Activated CD4-positive, alpha-beta memory T cell treated with anti-CD3 and anti-CD28 coated beads, Interleukin-2, amount 10 ng/mL, durations not matched to agents 7 days and 5 days (primary cell): ENCODE data around the gene CALD1. TPM values are rescaled to one million over a fixed set of nuclear protein-coding genes. Genes with fewer than 3 reads are reported as not detected.

Source experiments
- CTCF ChIA-PET: fragments of 350-600 bp; sonication (Branson Sonifier 250); formaldehyde crosslinking; loops from one replicate; lab custom pipeline; 2021; ENCODE audit warnings: antibody characterized with exemption, inconsistent platforms; lab: Charles Lee
- POLR2A ChIA-PET: fragments of 350-600 bp; sonication (Branson Sonifier 250); formaldehyde crosslinking; loops from one replicate; lab custom pipeline; 2021; ENCODE audit warnings: antibody characterized with exemption; lab: Charles Lee
- DNase-seq: peaks from one replicate; pipeline ENCODE4 v3.0.0-alpha.2; 2020
- H3K27ac Mint-ChIP-seq: one replicate; pipeline ENCODE4 v1.8.0; 2021; ENCODE audit warnings: mild to moderate bottlenecking, mixed read lengths
- H3K27me3 Mint-ChIP-seq: one replicate; pipeline ENCODE4 v1.8.0; 2021; ENCODE audit warnings: mixed read lengths
- H3K36me3 Mint-ChIP-seq: one replicate; pipeline ENCODE4 v1.8.0; 2021; ENCODE audit warnings: low read depth, mixed read lengths
- H3K4me1 Mint-ChIP-seq: one replicate; pipeline ENCODE4 v1.8.0; 2021; ENCODE audit warnings: mixed read lengths
- H3K4me3 Mint-ChIP-seq: one replicate; pipeline ENCODE4 v1.8.0; 2021; ENCODE audit warnings: mild to moderate bottlenecking, mixed read lengths
- H3K9me3 Mint-ChIP-seq: one replicate; pipeline ENCODE4 v1.8.0; 2021; ENCODE audit warnings: mixed read lengths
- total RNA-seq, 2 experiments: library from RNA; stranded (reverse); gene quantifications; one replicate each; pipeline ENCODE4 v1.2.3, GENCODE V29; 2021

The CALD1 gene
- total RNA-seq, 2 experiments from 2014 or later: 0.38 to 0.63 TPM

- Mint-ChIP-seq H3K9me3 (no peaks in the 10 kb centered on the region), H3K27ac (no peak overlapping the region), H3K4me1 (peaks cover 10% of the 10 kb centered on the region), H3K36me3 (no peaks in the 10 kb centered on the region), H3K4me3 (no peak overlapping the region), H3K27me3 (no peaks in the 10 kb centered on the region)
- POLR2A ChIA-PET: no interaction called here
- no peak for DNase-seq
- CTCF ChIA-PET: no interaction called here
Measured at GRCh38 chr7:134903073-134903790, 123.8 kb downstream of the CALD1 start.

- H3K9me3 Mint-ChIP-seq: no peaks in the 10 kb centered on the region
- no peak overlapping the region for H3K4me3 Mint-ChIP-seq
- H3K27me3 Mint-ChIP-seq: no peaks in the 10 kb centered on the region
- H3K27ac Mint-ChIP-seq: no peak overlapping the region
- ChIA-PET POLR2A (no interaction called here), CTCF (no interaction called here)
- H3K36me3 Mint-ChIP-seq: no peaks in the 10 kb centered on the region
- peaks cover 14% of the 10 kb centered on the region for H3K4me1 Mint-ChIP-seq
- DNase-seq: no peak
Measured at GRCh38 chr7:134905375-134905774, 125.9 kb downstream of the CALD1 start.

GRCh38 chr7:134907000-134907399, 127.6 kb downstream of the CALD1 start:
- Mint-ChIP-seq H3K4me3 (no peak overlapping the region), H3K4me1 (peaks cover 18% of the 10 kb centered on the region), H3K9me3 (no peaks in the 10 kb centered on the region), H3K36me3 (no peaks in the 10 kb centered on the region), H3K27ac (no peak overlapping the region), H3K27me3 (no peaks in the 10 kb centered on the region)
- ChIA-PET POLR2A (no interaction called here), CTCF (no interaction called here)
- no peak for DNase-seq

GRCh38 chr7:134907639-134908038, 128.2 kb downstream of the CALD1 start:
- no peak overlapping the region for H3K4me3 Mint-ChIP-seq
- no peaks in the 10 kb centered on the region for H3K27me3 Mint-ChIP-seq
- CTCF ChIA-PET: no interaction called here
- DNase-seq: no peak
- no peak overlapping the region for H3K27ac Mint-ChIP-seq
- peaks cover 18% of the 10 kb centered on the region for H3K4me1 Mint-ChIP-seq
- no peaks in the 10 kb centered on the region for H3K36me3 Mint-ChIP-seq
- POLR2A ChIA-PET: no interaction called here
- H3K9me3 Mint-ChIP-seq: no peaks in the 10 kb centered on the region

GRCh38 chr7:134908289-134908688, 128.9 kb downstream of the CALD1 start:
- Mint-ChIP-seq H3K4me3 (no peak overlapping the region), H3K36me3 (no peaks in the 10 kb centered on the region), H3K4me1 (peaks cover 18% of the 10 kb centered on the region), H3K27me3 (no peaks in the 10 kb centered on the region), H3K9me3 (no peaks in the 10 kb centered on the region), H3K27ac (no peak overlapping the region)
- ChIA-PET POLR2A (no interaction called here), CTCF (no interaction called here)
- DNase-seq: no peak

GRCh38 chr7:134910214-134910890, 130.9 kb downstream of the CALD1 start:
- POLR2A ChIA-PET: no interaction called here
- H3K36me3 Mint-ChIP-seq: no peaks in the 10 kb centered on the region
- no peak for DNase-seq
- no peaks in the 10 kb centered on the region for H3K27me3 Mint-ChIP-seq
- no peaks in the 10 kb centered on the region for H3K9me3 Mint-ChIP-seq
- peaks cover 18% of the 10 kb centered on the region for H3K4me1 Mint-ChIP-seq
- H3K27ac Mint-ChIP-seq: no peak overlapping the region
- CTCF ChIA-PET: no interaction called here
- H3K4me3 Mint-ChIP-seq: no peak overlapping the region

- Mint-ChIP-seq H3K27me3 (no peaks in the 10 kb centered on the region), H3K4me1 (peaks cover 18% of the 10 kb centered on the region), H3K36me3 (no peaks in the 10 kb centered on the region), H3K27ac (no peak overlapping the region), H3K9me3 (no peaks in the 10 kb centered on the region), H3K4me3 (no peak overlapping the region)
- ChIA-PET POLR2A (no interaction called here), CTCF (no interaction called here)
- DNase-seq: no peak
Measured at GRCh38 chr7:134910968-134911367, 131.5 kb downstream of the CALD1 start.

- POLR2A ChIA-PET: interaction anchor here (0.7 kb wide), 1 partner anchor 19 kb away, joined by 3 read pairs; no protein-coding TSS in a partner anchor
- H3K4me1 Mint-ChIP-seq: no peaks in the 10 kb centered on the region
- no peak for DNase-seq
- H3K27me3 Mint-ChIP-seq: no peaks in the 10 kb centered on the region
- no peaks in the 10 kb centered on the region for H3K36me3 Mint-ChIP-seq
- no peak overlapping the region for H3K4me3 Mint-ChIP-seq
- CTCF ChIA-PET: no interaction called here
- H3K9me3 Mint-ChIP-seq: no peaks in the 10 kb centered on the region
- no peak overlapping the region for H3K27ac Mint-ChIP-seq
Measured at GRCh38 chr7:134916171-134916883, 136.9 kb downstream of the CALD1 start.

- no peak overlapping the region for H3K27ac Mint-ChIP-seq
- no peaks in the 10 kb centered on the region for H3K36me3 Mint-ChIP-seq
- no peaks in the 10 kb centered on the region for H3K4me1 Mint-ChIP-seq
- no peaks in the 10 kb centered on the region for H3K27me3 Mint-ChIP-seq
- H3K4me3 Mint-ChIP-seq: no peak overlapping the region
- ChIA-PET POLR2A (no interaction called here), CTCF (no interaction called here)
- no peaks in the 10 kb centered on the region for H3K9me3 Mint-ChIP-seq
- DNase-seq: no peak
Measured at GRCh38 chr7:134919240-134919641, 139.8 kb downstream of the CALD1 start.

GRCh38 chr7:134920026-134920753, 140.8 kb downstream of the CALD1 start:
- POLR2A ChIA-PET: no interaction called here
- Mint-ChIP-seq H3K9me3 (no peaks in the 10 kb centered on the region), H3K4me3 (no peak overlapping the region), H3K36me3 (no peaks in the 10 kb centered on the region), H3K27me3 (no peaks in the 10 kb centered on the region), H3K4me1 (no peaks in the 10 kb centered on the region), H3K27ac (no peak overlapping the region)
- no peak for DNase-seq
- CTCF ChIA-PET: no interaction called here

- Mint-ChIP-seq H3K36me3 (no peaks in the 10 kb centered on the region), H3K4me3 (no peak overlapping the region), H3K27me3 (no peaks in the 10 kb centered on the region), H3K9me3 (no peaks in the 10 kb centered on the region), H3K4me1 (no peaks in the 10 kb centered on the region), H3K27ac (no peak overlapping the region)
- DNase-seq: no peak
- CTCF ChIA-PET: no interaction called here
- POLR2A ChIA-PET: no interaction called here
Measured at GRCh38 chr7:134922720-134923704, 143.6 kb downstream of the CALD1 start.

- no peaks in the 10 kb centered on the region for H3K9me3 Mint-ChIP-seq
- H3K27me3 Mint-ChIP-seq: no peaks in the 10 kb centered on the region
- H3K36me3 Mint-ChIP-seq: no peaks in the 10 kb centered on the region
- POLR2A ChIA-PET: no interaction called here
- CTCF ChIA-PET: no interaction called here
- no peaks in the 10 kb centered on the region for H3K4me1 Mint-ChIP-seq
- H3K4me3 Mint-ChIP-seq: no peak overlapping the region
- H3K27ac Mint-ChIP-seq: no peak overlapping the region
- no peak for DNase-seq
Measured at GRCh38 chr7:134925766-134926165, 146.3 kb downstream of the CALD1 start.
